ENCODE measurements around the gene SYNGAP1. TPM values are rescaled to one million over a fixed set of nuclear protein-coding genes. Genes with fewer than 3 reads are reported as not detected.
A peak's percentile ranks its signal among the peaks of the same experiment; 100 is the strongest.

SYNGAP1 gene
- total and polyA plus RNA-seq, 9 of the 15 experiments (the other 6 are each of a cell fraction or from before 2014, with no cell fraction given) = 0.01 to 22.8 (median 3.2) TPM

DNA sequence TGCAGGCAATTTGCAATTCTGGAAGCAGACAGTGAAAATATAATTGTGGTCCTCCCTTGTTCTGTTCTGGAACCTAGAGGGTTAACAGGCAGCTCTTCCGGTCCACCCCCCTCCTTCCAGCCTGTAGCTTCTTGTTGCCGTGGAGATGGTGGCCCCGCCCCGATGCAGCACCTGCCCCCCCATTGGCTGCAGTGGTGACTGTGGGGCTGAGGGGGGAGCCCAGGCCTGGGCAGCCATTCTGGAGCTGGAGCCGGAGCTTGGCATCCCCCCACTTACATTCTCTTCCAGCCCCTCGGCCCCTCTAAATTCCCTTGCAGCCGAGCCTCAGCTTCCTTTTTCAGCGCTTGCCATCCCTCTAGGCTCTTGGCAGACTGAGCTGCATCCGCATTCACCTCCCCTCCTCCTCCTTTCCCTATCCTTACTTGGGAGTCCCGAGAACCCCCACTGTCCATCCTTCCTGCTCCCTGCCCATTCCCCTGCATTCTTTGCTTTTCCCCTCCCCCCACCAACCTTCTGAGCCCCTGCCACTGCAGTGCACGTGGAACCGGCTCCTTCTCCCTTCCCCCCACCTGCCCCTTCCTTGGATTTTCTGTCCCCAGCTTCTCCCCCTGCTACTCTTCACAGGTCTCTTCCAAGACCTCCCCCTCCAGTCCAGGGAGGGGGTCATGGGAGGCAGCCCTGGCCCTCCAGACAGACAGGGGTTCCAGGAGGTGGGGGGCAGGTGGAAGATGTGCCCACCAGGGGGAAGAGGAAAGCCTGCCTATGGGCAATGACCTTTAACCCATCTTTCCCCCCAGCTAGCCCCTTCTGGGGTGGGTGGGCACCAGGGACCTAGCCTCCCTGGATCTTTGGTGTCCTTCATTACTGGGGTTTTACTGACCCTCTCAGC, 11.4 kb downstream of the SYNGAP1 start:
- peaks cover 44 to 53% of the 10 kb centered on the region in 2 experiments for H3K4me1 ChIP-seq (replicated peaks in 1 of 2; ENCODE audit: control insufficient read depth in 2 of 2, insufficient read depth in 2 of 2, low read length in 2 of 2)
- peaks cover 12% of the 10 kb centered on the region; the same call in 2 of the 3 replicates for H3K36me3 ChIP-seq (ENCODE audit: control insufficient read depth, insufficient read depth, low read length)
- no peaks in the 10 kb centered on the region; the same call in 1 of the 2 replicates for H4K20me1 ChIP-seq (replicated peaks; ENCODE audit: control insufficient read depth, insufficient read depth, low read length)
- ATAC-seq (peak; percentile 84), DNase-seq (ENCODE audit: extremely low read depth in 1 of 4, low spot score in 3 of 4) (peak; percentile 89 to 94 (median 91)), FAIRE-seq (peak; percentile 86)
- intact Hi-C loops (cut with micrococcal nuclease) = no loop called here
- no peak overlapping the region for H2AFZ ChIP-seq (ENCODE audit: low read depth, low read length)
- in situ Hi-C loops (cut with MboI) = no loop called here
- no peaks in the 10 kb centered on the region for H3K9me1 ChIP-seq (ENCODE audit: control insufficient read depth, insufficient read depth, low read length)
- H3K4me3 ChIP-seq = no peak overlapping the region
- H3K27ac ChIP-seq (ENCODE audit: extremely low read depth, low read depth, low read length) = no peak overlapping the region
- WGBS (ENCODE audit: insufficient coverage, low coverage, missing lambda C conversion rate) = 23% methylated on average over 10 of the region's 12 CpGs
- ChIA-PET POLR2A (interaction anchor here (0.5 to 2.7 kb wide), 9 partner anchors 9 to 177 kb away, joined by 3 to 14 read pairs (median 3); no protein-coding TSS in a partner anchor), CTCF (ENCODE audit: low intra/inter-chr PET ratio) (no interaction called here)
- no peaks in the 10 kb centered on the region for H3K27me3 ChIP-seq (ENCODE audit: control insufficient read depth in 2 of 2, insufficient read depth in 2 of 2, low read length in 2 of 2)
- H3K9me3 ChIP-seq (replicated peaks; ENCODE audit: control insufficient read depth, insufficient read depth, low read depth, low read length) = no peaks in the 10 kb centered on the region
- H3K4me2 ChIP-seq (ENCODE audit: insufficient read depth, low read length) = 0 out of 2 replicates have a peak overlapping the region, but pooled peaks have one; percentile 23
- H3K9ac ChIP-seq (ENCODE audit: insufficient read depth in 1 of 2, low read depth in 2 of 2, low read length in 2 of 2) = no peak overlapping the region; a peak in 1 of 4 replicates
- peaks cover 39% of the 10 kb centered on the region for H3K79me2 ChIP-seq (ENCODE audit: control insufficient read depth, insufficient read depth, low read length)
- BruUV-seq (replicated peaks) = no TSS peak
- TF ChIP-seq ELF1 (tag; IDR thresholded peaks at IDR 0.05) (peak; percentile 74), HDAC1 (IDR thresholded peaks at IDR 0.05) (peak in 1 of 2 experiments; percentile 9; a peak in 1 of 4 replicates), TFAP4 (CRISPR knock-in tag; IDR thresholded peaks at IDR 0.05; ENCODE audit: borderline replicate concordance) (peak; percentile 52; the same call in 1 of the 2 replicates), TOE1 (IDR thresholded peaks at IDR 0.05; ENCODE audit: borderline replicate concordance) (peak; percentile 59; the same call in 1 of the 2 replicates), TOE1 (CRISPR knock-in tag; IDR thresholded peaks at IDR 0.05; ENCODE audit: borderline replicate concordance, low read depth) (no peak), ZNF740 (CRISPR knock-in tag; IDR thresholded peaks at IDR 0.05) (peak; percentile 98), ZNF740 (tag; IDR thresholded peaks at IDR 0.05) (peak in 1 of 2 experiments; percentile 90; a peak in 2 of 4 replicates), SLC30A9 (CRISPR knock-in tag; IDR thresholded peaks at IDR 0.05) (no peak), CSDE1 (IDR thresholded peaks at IDR 0.05) (peak in 1 of 2 experiments; percentile 57; a peak in 1 of 4 replicates), NFYB (IDR thresholded peaks at IDR 0.05; ENCODE audit: extremely low read depth, insufficient read length) (peak; percentile 46), ATF1 (CRISPR knock-in tag; IDR thresholded peaks at IDR 0.05) (no peak), ATF1 (tag; IDR thresholded peaks at IDR 0.05) (peak; percentile 30; the same call in 1 of the 2 replicates), ARID1B (IDR thresholded peaks at IDR 0.05) (no peak), ZBTB7A (IDR thresholded peaks at IDR 0.05; ENCODE audit: borderline replicate concordance, control insufficient read depth, low read depth, low read length) (peak; percentile 38; the same call in 1 of the 2 replicates)
- TF ChIP-seq, protein P1, sequence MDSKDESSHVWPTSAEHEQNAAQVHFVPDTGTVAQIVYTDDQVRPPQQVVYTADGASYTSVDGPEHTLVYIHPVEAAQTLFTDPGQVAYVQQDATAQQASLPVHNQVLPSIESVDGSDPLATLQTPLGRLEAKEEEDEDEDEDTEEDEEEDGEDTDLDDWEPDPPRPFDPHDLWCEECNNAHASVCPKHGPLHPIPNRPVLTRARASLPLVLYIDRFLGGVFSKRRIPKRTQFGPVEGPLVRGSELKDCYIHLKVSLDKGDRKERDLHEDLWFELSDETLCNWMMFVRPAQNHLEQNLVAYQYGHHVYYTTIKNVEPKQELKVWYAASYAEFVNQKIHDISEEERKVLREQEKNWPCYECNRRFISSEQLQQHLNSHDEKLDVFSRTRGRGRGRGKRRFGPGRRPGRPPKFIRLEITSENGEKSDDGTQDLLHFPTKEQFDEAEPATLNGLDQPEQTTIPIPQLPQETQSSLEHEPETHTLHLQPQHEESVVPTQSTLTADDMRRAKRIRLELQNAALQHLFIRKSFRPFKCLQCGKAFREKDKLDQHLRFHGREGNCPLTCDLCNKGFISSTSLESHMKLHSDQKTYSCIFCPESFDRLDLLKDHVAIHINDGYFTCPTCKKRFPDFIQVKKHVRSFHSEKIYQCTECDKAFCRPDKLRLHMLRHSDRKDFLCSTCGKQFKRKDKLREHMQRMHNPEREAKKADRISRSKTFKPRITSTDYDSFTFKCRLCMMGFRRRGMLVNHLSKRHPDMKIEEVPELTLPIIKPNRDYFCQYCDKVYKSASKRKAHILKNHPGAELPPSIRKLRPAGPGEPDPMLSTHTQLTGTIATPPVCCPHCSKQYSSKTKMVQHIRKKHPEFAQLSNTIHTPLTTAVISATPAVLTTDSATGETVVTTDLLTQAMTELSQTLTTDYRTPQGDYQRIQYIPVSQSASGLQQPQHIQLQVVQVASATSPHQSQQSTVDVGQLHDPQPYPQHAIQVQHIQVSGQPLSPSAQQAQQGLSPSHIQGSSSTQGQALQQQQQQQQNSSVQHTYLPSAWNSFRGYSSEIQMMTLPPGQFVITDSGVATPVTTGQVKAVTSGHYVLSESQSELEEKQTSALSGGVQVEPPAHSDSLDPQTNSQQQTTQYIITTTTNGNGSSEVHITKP (IDR thresholded peaks at IDR 0.05; ENCODE audit: partially characterized antibody) = peak; percentile 52
